Esophagus squamous epithelium (tissue), 4 donors: ENCODE data around the gene NRM.

Source experiments
- CTCF ChIP-seq, 6 experiments: fragments of 450-650 bp in 4 of 6; fragments of 200-600 bp in 2 of 6; sonication (generic) in 2 of 6; IDR thresholded peaks; one replicate each; pipeline ENCODE4 v1.5.1; 2016 to 2019; ENCODE audit warnings: antibody characterized with exemption in 6 of 6, mild to moderate bottlenecking in 4 of 6, moderate library complexity in 4 of 6
- POLR2A ChIP-seq, 4 donors: fragments of 450-650 bp; IDR thresholded peaks; one replicate each; pipeline ENCODE4 v1.6.1; 2017; ENCODE audit warnings: antibody characterized with exemption in 4 of 4, mild to moderate bottlenecking in 4 of 4, moderate library complexity in 3 of 4

DNA sequence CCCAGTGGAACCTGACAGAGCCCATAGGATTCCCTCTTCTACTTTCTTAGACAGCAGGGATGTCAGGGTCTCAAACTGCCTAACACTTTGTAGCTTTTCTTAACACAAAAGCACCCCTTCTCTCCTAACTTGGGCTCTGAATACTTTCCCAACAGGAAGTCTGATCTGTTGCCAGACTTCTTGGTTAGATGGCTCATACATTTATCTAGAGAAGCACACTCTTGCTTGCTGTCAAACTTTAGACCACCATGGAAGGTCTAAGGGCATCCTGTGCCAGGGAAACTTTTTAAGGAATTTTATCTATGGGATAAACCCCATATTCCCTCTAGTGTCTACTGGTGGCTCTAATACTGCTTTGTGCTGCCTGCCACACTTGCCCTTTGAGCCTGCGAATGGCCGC is 47.1 kb downstream of the NRM start:
- TF ChIP-seq CTCF (IDR thresholded peaks at IDR 0.05) (no peak), POLR2A (IDR thresholded peaks at IDR 0.05) (no peak)
